Endometrial microvascular endothelial cells (primary cell): ENCODE results near the gene LBH. TPM values are rescaled to one million over a fixed set of nuclear protein-coding genes. Genes with fewer than 3 reads are reported as not detected.

Source experiments
- in situ Hi-C: cut with HindIII; loops from 2 replicates; pipeline ENCODE4 v1.10.0; 2017; ENCODE audit warnings: low sequenced_read_pairs, low pct_unique_long_range_greater_than_20kb; ENCODE audit errors: inconsistent ontology term
- total RNA-seq: library from RNA; depleted of rRNA; stranded (reverse); fragments of >200 nt; gene quantifications from one replicate; pipeline ENCODE4 v1.2.3, GENCODE V29; 2015; ENCODE audit errors: inconsistent ontology term

LBH gene
- total RNA-seq, 1 donor from 2014 or later: 4.5 TPM

GRCh38 chr2:30249354-30249753, 18.0 kb downstream of the LBH start:
- in situ Hi-C loops: loop anchor here (25.0 kb wide), 1 partner anchor 188 kb away; the partner anchor contains the start of gene LCLAT1

- in situ Hi-C loops: no loop called here
Measured at GRCh38 chr2:30250421-30250820, 19.1 kb downstream of the LBH start.

- in situ Hi-C loops: no loop called here
Measured at GRCh38 chr2:30252723-30253701, 21.7 kb downstream of the LBH start.

- in situ Hi-C loops: no loop called here
Measured at GRCh38 chr2:30253873-30254684, 22.7 kb downstream of the LBH start.

GRCh38 chr2:30254685-30255001, 23.3 kb downstream of the LBH start:
- in situ Hi-C loops: no loop called here

- in situ Hi-C loops: no loop called here
Measured at GRCh38 chr2:30255026-30255425, 23.7 kb downstream of the LBH start.

GRCh38 chr2:30255466-30256408, 24.4 kb downstream of the LBH start:
- in situ Hi-C loops: no loop called here

- in situ Hi-C loops: no loop called here
Measured at GRCh38 chr2:30257266-30258214, 26.2 kb downstream of the LBH start.

- in situ Hi-C loops: no loop called here
Measured at GRCh38 chr2:30259071-30259470, 27.7 kb downstream of the LBH start.

GRCh38 chr2:30259827-30260679, 28.7 kb downstream of the LBH start:
- in situ Hi-C loops: no loop called here

GRCh38 chr2:30260941-30261340, 29.6 kb downstream of the LBH start:
- in situ Hi-C loops: no loop called here

GRCh38 chr2:30261695-30262211, 30.4 kb downstream of the LBH start:
- in situ Hi-C loops: no loop called here

GRCh38 chr2:30262716-30263309, 31.5 kb downstream of the LBH start:
- in situ Hi-C loops: no loop called here

- in situ Hi-C loops: no loop called here
Measured at GRCh38 chr2:30264274-30264673, 32.9 kb downstream of the LBH start.

GRCh38 chr2:30265052-30266015, 34.0 kb downstream of the LBH start:
- in situ Hi-C loops: no loop called here
